Measurements from ENCODE around the gene MCRIP2.

The MCRIP2 gene

GRCh38 chr16:606656-607307, 34.8 kb upstream of the MCRIP2 start:
- TF ChIP-seq ZBTB7A (IDR thresholded peaks at IDR 0.05; ENCODE audit: low read depth): no peak
- no peak for TF ChIP-seq FOXM1 (IDR thresholded peaks at IDR 0.05; ENCODE audit: borderline replicate concordance, low read depth)
- TF ChIP-seq USF1 (IDR thresholded peaks at IDR 0.05): no peak
- TF ChIP-seq MAX (IDR thresholded peaks at IDR 0.05): no peak
- no peak for TF ChIP-seq RAD21 (IDR thresholded peaks at IDR 0.05; ENCODE audit: low read depth)
- TF ChIP-seq YY1 (IDR thresholded peaks at IDR 0.05; ENCODE audit: low read depth): no peak
- no peak for TF ChIP-seq CREB1 (IDR thresholded peaks at IDR 0.05; ENCODE audit: low read depth)
- TF ChIP-seq TCF12 (IDR thresholded peaks at IDR 0.05; ENCODE audit: low read depth): no peak
- no peak for TF ChIP-seq REST (IDR thresholded peaks at IDR 0.05; ENCODE audit: low read depth)
- no peak for TF ChIP-seq EP300 (IDR thresholded peaks at IDR 0.05; ENCODE audit: borderline replicate concordance)
- TF ChIP-seq TEAD4 (IDR thresholded peaks at IDR 0.05): no peak
- TF ChIP-seq CEBPB (IDR thresholded peaks at IDR 0.05): no peak
- no peak for TF ChIP-seq NFIC (IDR thresholded peaks at IDR 0.05)
- no peak for TF ChIP-seq TAF1 (IDR thresholded peaks at IDR 0.05; ENCODE audit: low read depth)
- TF ChIP-seq EGR1 (IDR thresholded peaks at IDR 0.05): no peak

GRCh38 chr16:608019-608418, 33.6 kb upstream of the MCRIP2 start:
- TF ChIP-seq CREB1 (IDR thresholded peaks at IDR 0.05; ENCODE audit: low read depth): no peak
- TF ChIP-seq MAX (IDR thresholded peaks at IDR 0.05): 0 out of 2 replicates have a peak, but pooled peaks have one; percentile 11
- TF ChIP-seq EP300 (IDR thresholded peaks at IDR 0.05; ENCODE audit: borderline replicate concordance): no peak; the same call in 1 of the 2 replicates
- TF ChIP-seq USF1 (IDR thresholded peaks at IDR 0.05): no peak
- 0 out of 2 replicates have a peak, but pooled peaks have one; percentile 26 for TF ChIP-seq CEBPB (IDR thresholded peaks at IDR 0.05)
- TF ChIP-seq YY1 (IDR thresholded peaks at IDR 0.05; ENCODE audit: low read depth): peak; percentile 58
- TF ChIP-seq NFIC (IDR thresholded peaks at IDR 0.05): peak; percentile 14; the same call in 1 of the 2 replicates
- no peak for TF ChIP-seq EGR1 (IDR thresholded peaks at IDR 0.05)
- no peak for TF ChIP-seq RAD21 (IDR thresholded peaks at IDR 0.05; ENCODE audit: low read depth)
- TF ChIP-seq TEAD4 (IDR thresholded peaks at IDR 0.05): peak; percentile 41
- no peak for TF ChIP-seq TAF1 (IDR thresholded peaks at IDR 0.05; ENCODE audit: low read depth)
- TF ChIP-seq TCF12 (IDR thresholded peaks at IDR 0.05; ENCODE audit: low read depth): peak; percentile 62
- no peak for TF ChIP-seq FOXM1 (IDR thresholded peaks at IDR 0.05; ENCODE audit: borderline replicate concordance, low read depth)
- TF ChIP-seq REST (IDR thresholded peaks at IDR 0.05; ENCODE audit: low read depth): no peak
- TF ChIP-seq ZBTB7A (IDR thresholded peaks at IDR 0.05; ENCODE audit: low read depth): no peak

GRCh38 chr16:609316-609715, 32.3 kb upstream of the MCRIP2 start:
- TF ChIP-seq EGR1 (IDR thresholded peaks at IDR 0.05) (no peak), YY1 (IDR thresholded peaks at IDR 0.05; ENCODE audit: low read depth) (no peak), CEBPB (IDR thresholded peaks at IDR 0.05) (no peak), RAD21 (IDR thresholded peaks at IDR 0.05; ENCODE audit: low read depth) (no peak), TAF1 (IDR thresholded peaks at IDR 0.05; ENCODE audit: low read depth) (no peak), TEAD4 (IDR thresholded peaks at IDR 0.05) (no peak), EP300 (IDR thresholded peaks at IDR 0.05; ENCODE audit: borderline replicate concordance) (no peak), USF1 (IDR thresholded peaks at IDR 0.05) (no peak), FOXM1 (IDR thresholded peaks at IDR 0.05; ENCODE audit: borderline replicate concordance, low read depth) (no peak), ZBTB7A (IDR thresholded peaks at IDR 0.05; ENCODE audit: low read depth) (no peak), CREB1 (IDR thresholded peaks at IDR 0.05; ENCODE audit: low read depth) (no peak), REST (IDR thresholded peaks at IDR 0.05; ENCODE audit: low read depth) (no peak), MAX (IDR thresholded peaks at IDR 0.05) (no peak), NFIC (IDR thresholded peaks at IDR 0.05) (no peak), TCF12 (IDR thresholded peaks at IDR 0.05; ENCODE audit: low read depth) (no peak)

Measured in Ishikawa (cell line).